AG04449 (cell line): ENCODE data around the gene RIMBP3B.
"Not testable (repeated sequence)": the region's sequence is repeated elsewhere in the genome, so short reads cannot be mapped to it uniquely, and the experiment has no call there.

Source experiments
- CTCF ChIA-PET: fragments of 350-600 bp; formaldehyde crosslinking; extraction: SDS; loops from one replicate; lab custom pipeline; 2021; ENCODE audit warnings: antibody characterized with exemption; lab: Yijun Ruan, JAX
- POLR2A ChIA-PET: fragments of 400-600, 350-600 bp; formaldehyde crosslinking; extraction: SDS; loops from one replicate; lab custom pipeline; 2020; ENCODE audit warnings: antibody characterized with exemption, inconsistent platforms; lab: Yijun Ruan, JAX
- DNase-seq: peaks from one replicate; pipeline ENCODE4 v3.0.0-alpha.2; 2010; ENCODE audit warnings: low read depth, low spot score
- H3K4me3 ChIP-seq: 2 replicates; pipeline ENCODE4 v1.5.1; 2011; ENCODE audit warnings: low read depth, mild to moderate bottlenecking, control low read depth, low read length

RIMBP3B gene

GRCh38 chr22:21383701-21384467 lies at the start of gene RIMBP3B:
Gene RIMBP3B, plus strand, starts transcription at chr22:21383751. Its CDS starts 108 bp downstream, at chr22:21383859.
- POLR2A ChIA-PET, DNase-seq, CTCF ChIA-PET, H3K4me3 ChIP-seq: not testable (repeated sequence)

- DNase-seq, CTCF ChIA-PET, POLR2A ChIA-PET, H3K4me3 ChIP-seq: not testable (repeated sequence)
These were observed 26.0 kb upstream of the RIMBP3B start for GRCh38 chr22:21357527-21357926.

- DNase-seq, H3K4me3 ChIP-seq, POLR2A ChIA-PET, CTCF ChIA-PET: not testable (repeated sequence)
These were observed 23.0 kb upstream of the RIMBP3B start for GRCh38 chr22:21360525-21360924.

- POLR2A ChIA-PET, DNase-seq, CTCF ChIA-PET: not testable (repeated sequence)
These were observed 21.1 kb upstream of the RIMBP3B start for GRCh38 chr22:21362473-21362872.

GRCh38 chr22:21363061-21363460 lies 20.5 kb upstream of the RIMBP3B start:
- DNase-seq, H3K4me3 ChIP-seq, CTCF ChIA-PET, POLR2A ChIA-PET: not testable (repeated sequence)

More at GRCh38 chr22:21362473-21362872, 21.1 kb upstream of the RIMBP3B start:
- not testable (repeated sequence) for H3K4me3 ChIP-seq

- DNase-seq, POLR2A ChIA-PET, H3K4me3 ChIP-seq, CTCF ChIA-PET: not testable (repeated sequence)
These were observed 19.7 kb upstream of the RIMBP3B start for GRCh38 chr22:21363803-21364202.

GRCh38 chr22:21364362-21364761 lies 19.2 kb upstream of the RIMBP3B start:
- CTCF ChIA-PET, DNase-seq, POLR2A ChIA-PET: not testable (repeated sequence)

GRCh38 chr22:21365337-21365736 lies 18.2 kb upstream of the RIMBP3B start:
- POLR2A ChIA-PET, DNase-seq, CTCF ChIA-PET, H3K4me3 ChIP-seq: not testable (repeated sequence)

More at GRCh38 chr22:21364362-21364761, 19.2 kb upstream of the RIMBP3B start:
- not testable (repeated sequence) for H3K4me3 ChIP-seq

- H3K4me3 ChIP-seq, POLR2A ChIA-PET, CTCF ChIA-PET, DNase-seq: not testable (repeated sequence)
These were observed 14.8 kb upstream of the RIMBP3B start for GRCh38 chr22:21368603-21369310.

- DNase-seq, H3K4me3 ChIP-seq, CTCF ChIA-PET, POLR2A ChIA-PET: not testable (repeated sequence)
These were observed 7.7 kb upstream of the RIMBP3B start for GRCh38 chr22:21375880-21376279.

GRCh38 chr22:21384468-21385357 lies 1.2 kb downstream of the RIMBP3B start:
- DNase-seq, POLR2A ChIA-PET, CTCF ChIA-PET, H3K4me3 ChIP-seq: not testable (repeated sequence)

- POLR2A ChIA-PET, CTCF ChIA-PET, DNase-seq, H3K4me3 ChIP-seq: not testable (repeated sequence)
These were observed 5.9 kb downstream of the RIMBP3B start for GRCh38 chr22:21389480-21389879.

- POLR2A ChIA-PET, CTCF ChIA-PET, DNase-seq, H3K4me3 ChIP-seq: not testable (repeated sequence)
These were observed 6.5 kb downstream of the RIMBP3B start for GRCh38 chr22:21390013-21390412.

GRCh38 chr22:21394613-21395012 lies 11.1 kb downstream of the RIMBP3B start:
- POLR2A ChIA-PET: not testable (repeated sequence)

GRCh38 chr22:21401197-21401969 lies 17.8 kb downstream of the RIMBP3B start:
- DNase-seq, CTCF ChIA-PET, POLR2A ChIA-PET, H3K4me3 ChIP-seq: not testable (repeated sequence)

More at GRCh38 chr22:21394613-21395012, 11.1 kb downstream of the RIMBP3B start:
- H3K4me3 ChIP-seq, DNase-seq, CTCF ChIA-PET: not testable (repeated sequence)
